G401 (cell line): ENCODE measurements around the gene ADAMTS7. TPM values are rescaled to one million over a fixed set of nuclear protein-coding genes. Genes with fewer than 3 reads are reported as not detected.
"Not testable (repeated sequence)": the region's sequence is repeated elsewhere in the genome, so short reads cannot be mapped to it uniquely, and the experiment has no call there.

Experiments used
- DNase-seq: peaks from one replicate; pipeline ENCODE4 v3.0.0-alpha.2; 2015; ENCODE audit warnings: low spot score
- in situ Hi-C: cut with HindIII; loops from 2 replicates; pipeline ENCODE4 v1.10.0; 2016; ENCODE audit warnings: low sequenced_read_pairs, mixed read lengths
- total RNA-seq: library from RNA; depleted of rRNA; stranded (reverse); fragments of >200 nt; shearing (Covaris generic); gene quantifications from 2 replicates; pipeline ENCODE4 v1.2.3, GENCODE V29; 2014

ADAMTS7 gene
- total RNA-seq, 1 experiment from 2014 or later, result 6.1 TPM

DNA sequence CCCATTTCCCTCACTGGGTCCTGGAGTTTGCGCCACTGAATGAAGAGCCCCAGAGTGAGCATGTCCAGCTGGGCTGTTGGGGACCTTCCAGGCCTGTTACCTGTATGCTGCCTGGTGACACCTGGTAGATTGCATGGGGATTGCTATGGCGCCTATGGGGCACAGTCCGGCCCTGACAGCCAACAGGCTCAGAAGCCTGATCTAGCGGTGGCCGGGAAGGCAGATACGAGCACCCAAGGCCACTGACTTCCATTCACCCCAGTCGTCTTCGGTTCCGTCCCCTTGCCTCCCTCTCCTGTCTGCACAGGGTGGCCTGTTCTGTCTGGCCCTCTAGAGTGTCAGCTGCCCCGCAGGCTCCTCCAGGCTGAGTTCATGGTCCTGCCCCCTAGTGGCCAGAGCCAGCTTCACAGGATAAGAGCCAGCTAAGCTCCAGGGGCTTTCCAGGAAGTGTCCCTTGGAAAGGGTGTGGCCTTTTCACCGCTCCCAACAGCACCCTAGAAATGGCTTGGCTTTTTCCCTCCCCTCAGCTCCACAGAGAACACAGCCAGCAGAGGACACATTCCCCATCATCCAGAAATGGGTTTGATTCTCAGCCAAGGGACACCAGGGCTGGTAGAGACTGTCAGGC lies 73.2 kb downstream of the ADAMTS7 start:
- in situ Hi-C loops, result not testable (repeated sequence)
- DNase-seq, result peak; percentile 23

DNA sequence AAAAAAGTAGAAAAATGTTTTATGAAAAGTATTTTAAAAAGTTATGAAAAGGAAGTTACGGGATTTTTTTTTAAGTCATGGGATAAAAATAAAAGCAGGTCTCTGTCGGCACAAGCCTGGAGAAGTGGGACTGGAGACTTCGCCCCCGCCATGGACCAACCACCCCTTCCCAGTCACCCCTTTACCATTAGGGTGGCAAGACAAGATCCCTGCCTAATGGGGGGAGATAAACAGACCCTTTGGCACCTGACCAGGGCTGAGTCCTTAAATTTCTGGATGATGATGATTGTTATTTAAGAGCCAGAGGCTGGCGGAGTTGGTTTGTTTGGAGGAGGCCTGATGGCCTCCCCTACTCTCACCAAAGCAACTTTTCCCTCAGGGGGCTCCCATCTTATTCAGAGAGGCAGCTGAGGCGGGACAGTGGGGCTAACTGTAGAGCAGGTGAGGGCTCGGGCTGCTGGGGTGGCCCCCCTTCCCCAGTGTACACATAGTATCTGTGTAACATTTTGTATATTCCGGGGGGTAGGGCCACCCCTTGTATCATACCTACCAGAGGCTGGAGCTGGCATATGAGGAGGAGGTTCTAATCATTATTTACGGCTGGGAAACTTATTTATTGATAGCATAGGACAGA lies 74.0 kb downstream of the ADAMTS7 start:
- in situ Hi-C loops, result no loop called here
- DNase-seq, result no peak

GRCh38 chr15:78736286-78736685 lies 75.0 kb downstream of the ADAMTS7 start:
- in situ Hi-C loops, DNase-seq: not testable (repeated sequence)

DNA sequence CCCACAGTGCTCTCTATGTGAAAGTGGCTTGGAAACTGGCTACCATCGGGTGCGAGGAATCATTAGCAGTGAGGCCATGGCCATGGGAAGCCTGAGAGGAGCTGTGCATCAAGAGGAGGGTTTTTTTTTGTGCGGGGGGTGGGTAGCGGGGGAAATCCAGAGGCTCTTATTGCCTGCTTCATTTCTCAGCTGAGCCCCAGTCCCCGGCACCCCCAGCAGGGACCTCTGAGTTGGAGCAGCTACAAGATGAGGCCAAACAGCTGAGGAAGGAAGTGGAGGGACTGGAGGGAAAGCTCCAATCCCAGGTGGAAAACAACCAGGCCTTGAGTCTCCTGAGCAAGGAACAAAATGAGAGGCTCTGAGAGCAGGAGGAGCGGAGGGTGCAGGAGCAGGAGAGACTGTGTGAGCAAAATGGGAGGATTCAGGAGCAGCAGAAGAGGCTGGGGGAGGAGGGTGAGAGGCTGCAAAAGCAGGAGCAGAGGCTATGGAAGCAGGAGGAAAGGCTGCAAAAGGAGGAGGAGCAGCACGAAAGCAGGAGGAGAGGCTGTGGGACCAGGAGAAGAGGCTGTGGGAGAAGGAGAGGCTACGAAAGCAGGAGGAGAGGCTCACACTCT lies 76.7 kb downstream of the ADAMTS7 start:
- in situ Hi-C loops, result no loop called here
- DNase-seq, result no peak

- in situ Hi-C loops, result no loop called here
- DNase-seq, result no peak
Measured at GRCh38 chr15:78732634-78733033, 78.6 kb downstream of the ADAMTS7 start.

DNA sequence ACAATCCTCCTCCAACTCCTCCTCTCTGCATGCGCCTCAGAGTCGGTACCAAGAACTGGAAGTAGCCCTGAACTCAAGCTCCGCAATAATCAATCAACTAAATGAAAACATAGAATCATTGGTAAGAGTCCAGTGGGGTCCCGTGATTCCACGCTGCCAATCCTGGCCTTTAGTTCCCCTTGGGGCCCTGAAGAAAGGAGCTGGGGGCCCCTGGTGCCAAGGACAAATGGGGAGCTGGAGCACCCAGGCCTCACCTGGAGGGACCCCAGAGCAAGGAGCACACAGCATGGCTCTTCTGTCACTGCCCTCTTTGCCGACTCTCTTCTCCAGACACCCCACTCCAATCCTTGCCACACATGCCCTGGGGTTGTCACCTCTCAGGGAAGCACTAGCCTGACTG lies 80.3 kb downstream of the ADAMTS7 start:
- in situ Hi-C loops, result no loop called here
- DNase-seq, result no peak

GRCh38 chr15:78728427-78728826 lies 82.8 kb downstream of the ADAMTS7 start:
- in situ Hi-C loops, DNase-seq: not testable (repeated sequence)

DNA sequence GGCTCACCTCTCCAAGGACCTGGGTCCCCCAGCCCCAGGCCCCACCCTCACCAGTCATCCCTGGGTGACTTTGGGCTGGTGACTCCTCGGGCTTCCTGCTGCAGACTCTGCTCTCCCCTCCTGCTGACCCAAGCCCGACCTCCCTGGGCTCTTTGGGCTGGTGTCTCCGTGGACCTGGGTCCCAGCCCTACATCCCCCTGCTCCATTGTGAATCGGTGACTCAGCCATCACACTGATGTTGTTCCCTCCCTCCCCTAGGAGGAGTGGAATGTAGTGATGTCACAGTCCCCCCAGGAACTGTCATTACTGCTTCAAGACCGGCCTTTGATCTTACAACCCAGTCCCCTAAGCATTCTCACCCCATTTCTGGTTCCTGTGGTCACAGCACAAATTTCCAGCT lies 83.7 kb downstream of the ADAMTS7 start:
- DNase-seq, result no peak
- in situ Hi-C loops, result no loop called here

DNA sequence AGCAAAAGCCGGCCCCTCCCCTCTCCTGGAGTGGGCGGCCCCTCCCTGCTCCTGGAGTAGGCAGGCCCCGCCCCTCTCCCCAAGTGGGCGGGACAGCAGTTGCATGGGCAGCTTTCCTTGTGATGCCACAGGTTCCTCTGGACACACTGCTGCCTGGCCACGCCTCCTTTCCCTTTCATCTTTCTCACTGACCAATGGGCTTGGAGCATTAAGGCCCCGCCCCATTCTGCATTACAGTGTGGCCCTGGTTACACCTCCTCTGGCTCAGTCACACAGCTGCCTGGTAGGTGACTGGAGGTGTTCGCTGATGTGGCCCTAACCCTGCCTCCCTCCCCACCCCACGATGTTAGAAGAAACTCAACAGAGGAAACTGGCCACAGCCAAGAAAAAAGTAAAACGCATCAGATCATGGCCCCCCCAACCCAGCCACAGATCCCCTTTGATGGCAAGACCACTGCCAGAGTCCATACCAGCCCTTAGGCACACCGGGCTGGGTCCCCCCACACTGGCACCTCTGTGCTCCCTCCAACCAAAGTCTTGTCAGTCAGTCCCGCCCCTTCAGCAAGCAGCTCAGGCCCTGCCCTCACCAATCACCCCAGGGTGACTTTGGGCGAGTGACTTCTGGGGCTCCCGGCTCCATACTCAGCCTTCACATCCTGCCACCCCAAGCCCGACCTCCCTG lies 84.3 kb downstream of the ADAMTS7 start:
- DNase-seq, result no peak
- in situ Hi-C loops, result no loop called here

- DNase-seq, in situ Hi-C loops: not testable (repeated sequence)
Measured at GRCh38 chr15:78719819-78720450, 91.3 kb downstream of the ADAMTS7 start.

DNA sequence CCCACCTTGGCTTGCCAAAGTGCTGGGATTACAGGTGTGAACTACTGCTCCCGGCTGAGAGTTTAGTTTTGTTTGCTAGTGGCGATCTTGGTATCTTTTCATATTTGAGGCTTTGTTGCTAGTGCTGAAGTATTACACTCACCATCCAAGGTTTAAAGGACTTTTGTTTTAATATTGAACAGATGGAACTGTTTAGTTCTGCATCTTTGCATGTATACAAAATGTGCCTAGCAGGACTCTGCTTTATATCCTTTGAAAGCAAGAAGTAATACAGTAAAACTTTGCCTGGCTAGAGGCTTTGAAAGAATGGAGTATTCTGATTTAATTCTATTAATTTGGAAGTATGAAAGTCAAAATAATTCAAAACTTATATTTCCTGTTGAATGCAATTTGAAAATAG lies 92.4 kb downstream of the ADAMTS7 start:
- in situ Hi-C loops, result no loop called here
- DNase-seq, result no peak

GRCh38 chr15:78717956-78718656 lies 93.2 kb downstream of the ADAMTS7 start:
- no peak for DNase-seq
- in situ Hi-C loops, result no loop called here

DNA sequence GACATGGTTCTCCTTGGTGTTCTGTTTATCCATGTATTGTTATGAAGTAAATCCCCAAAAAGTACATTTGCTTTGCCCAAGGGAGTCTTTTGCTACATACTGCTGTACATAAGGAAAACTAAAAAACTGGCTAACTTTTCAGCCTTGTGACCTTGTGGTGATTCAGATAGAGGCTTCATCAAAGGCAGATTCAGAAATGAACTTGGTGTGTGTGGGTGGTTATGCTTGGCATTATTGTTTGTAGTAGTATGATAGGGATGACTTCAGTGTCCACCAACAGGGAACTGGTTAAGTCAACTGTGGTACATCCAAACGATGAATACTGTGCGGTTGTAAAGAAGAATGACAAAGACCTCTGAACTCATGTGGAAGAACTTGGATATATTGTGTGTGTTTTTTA lies 94.6 kb downstream of the ADAMTS7 start:
- DNase-seq, result no peak
- in situ Hi-C loops, result no loop called here

DNA sequence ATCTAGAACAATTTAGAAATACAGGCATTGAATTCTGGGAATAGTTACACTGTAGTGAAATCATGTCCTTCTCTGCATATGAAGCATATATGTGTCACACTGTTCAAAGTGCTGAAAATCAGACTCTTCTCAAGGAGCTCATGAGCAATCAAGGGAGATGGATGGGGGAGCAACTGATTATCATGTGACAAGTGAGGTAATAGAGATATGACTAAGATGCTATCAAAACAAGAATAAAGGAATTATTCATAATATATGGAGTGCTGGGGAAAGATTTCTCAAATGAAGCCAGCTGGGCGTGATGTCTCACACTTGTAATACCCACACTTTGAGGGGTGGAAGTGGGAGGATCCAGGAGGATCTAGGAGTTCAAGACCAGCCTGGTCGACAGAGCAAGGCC lies 95.3 kb downstream of the ADAMTS7 start:
- in situ Hi-C loops, result no loop called here
- no peak for DNase-seq

DNA sequence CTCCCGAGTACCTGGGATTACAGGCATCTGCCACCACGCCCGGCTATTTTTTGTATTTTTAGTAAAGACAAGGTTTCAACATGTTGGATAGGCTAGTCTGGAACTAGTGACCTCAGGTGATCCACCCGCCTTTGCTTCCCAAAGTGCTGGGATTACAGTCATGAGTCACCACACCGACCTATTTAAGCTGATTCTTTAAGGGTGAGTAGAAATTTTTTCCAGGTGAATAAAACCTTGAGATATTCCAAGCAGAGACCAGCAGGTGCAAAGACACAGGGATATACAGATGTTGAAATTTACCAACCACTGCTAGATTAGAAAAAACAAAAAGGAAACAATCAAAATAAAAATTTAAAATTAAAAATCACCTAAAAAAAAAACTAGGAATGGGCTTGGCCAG lies 95.8 kb downstream of the ADAMTS7 start:
- DNase-seq, result no peak
- in situ Hi-C loops, result no loop called here

DNA sequence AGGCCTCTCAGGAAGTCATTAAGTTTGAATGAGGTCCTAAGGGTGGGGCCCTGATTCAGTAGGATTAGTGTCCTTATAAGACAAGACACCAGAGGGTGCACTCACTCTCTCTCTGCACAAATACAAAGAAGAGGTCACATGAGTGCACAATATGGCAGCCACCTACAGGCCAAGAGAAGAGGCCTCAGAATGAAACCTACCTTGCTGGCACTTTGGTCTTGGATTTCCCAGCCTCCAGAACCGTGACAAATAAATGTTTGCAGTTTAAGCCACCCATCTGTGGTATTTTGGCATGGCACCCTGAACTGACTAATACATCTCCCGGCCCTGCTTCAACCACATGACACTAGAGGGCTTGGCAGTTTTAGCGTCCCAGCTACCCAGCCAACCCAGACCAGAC lies 96.4 kb downstream of the ADAMTS7 start:
- DNase-seq, result peak; percentile 8
- in situ Hi-C loops, result no loop called here

DNA sequence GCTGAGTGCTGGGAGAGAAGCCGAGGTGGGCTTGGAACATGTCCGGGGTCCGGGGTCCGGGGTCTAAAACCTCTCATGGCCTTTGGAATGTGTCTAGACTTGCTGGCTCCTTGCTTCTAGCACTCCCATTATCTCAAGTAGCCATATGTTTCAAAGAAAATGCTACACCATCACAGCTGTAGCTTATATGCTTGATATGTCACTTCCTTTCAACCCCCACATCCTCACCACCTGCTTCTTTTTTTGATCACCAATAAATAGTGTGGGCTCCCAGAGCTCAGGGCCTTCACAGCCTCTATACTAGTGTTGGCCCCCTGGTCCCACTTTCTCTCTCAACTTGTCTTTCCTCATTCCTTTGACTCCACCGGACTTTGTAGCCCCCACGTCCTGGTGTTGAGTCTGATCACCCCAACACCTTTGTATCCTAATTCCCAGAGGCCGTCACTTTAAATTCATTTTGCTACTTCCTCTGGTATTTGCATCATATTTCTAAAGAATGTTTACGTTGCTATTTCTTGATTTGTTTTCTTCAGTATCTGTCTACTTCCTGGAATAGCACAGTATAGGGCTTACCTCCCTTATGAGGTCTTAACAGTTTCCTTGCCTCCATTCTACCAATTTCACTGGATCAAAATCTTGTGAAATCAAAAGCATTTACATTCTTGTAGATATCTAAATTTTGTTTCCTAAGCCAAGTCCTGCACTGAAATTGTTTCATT lies 98.3 kb downstream of the ADAMTS7 start:
- DNase-seq, result no peak
- in situ Hi-C loops, result no loop called here

DNA sequence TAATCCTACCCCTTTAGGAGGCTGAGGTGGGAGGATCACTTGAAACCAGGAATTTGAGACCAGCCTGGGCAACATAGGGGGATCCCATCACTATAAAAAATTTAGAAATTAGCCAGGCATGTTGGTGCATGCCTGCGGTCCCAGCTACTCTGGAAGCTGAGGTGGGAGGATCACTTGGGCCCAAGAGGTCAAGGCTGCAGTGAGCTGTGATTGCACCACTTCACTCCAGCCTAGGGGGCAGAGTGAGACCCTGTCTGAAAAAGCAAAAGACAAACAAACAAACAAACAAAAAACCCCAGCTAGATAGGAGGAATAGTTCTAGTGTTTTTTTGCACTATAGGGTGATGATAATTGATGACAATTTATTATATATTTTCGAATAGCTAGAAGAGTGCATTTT lies 99.6 kb downstream of the ADAMTS7 start:
- DNase-seq, result no peak
- in situ Hi-C loops, result no loop called here
